ENCODE results near the gene EML6. TPM values are rescaled to one million over a fixed set of nuclear protein-coding genes. Genes with fewer than 3 reads are reported as not detected.

Gene EML6
- total RNA-seq, 2 experiments from 2014 or later = 1.2 to 1.7 TPM

GRCh38 chr2:54805255-54805654 lies 81.8 kb downstream of the EML6 start:
- Mint-ChIP-seq H3K4me1 (ENCODE audit: low read depth) (no peaks in the 10 kb centered on the region), H3K27me3 (peaks cover 9% of the 10 kb centered on the region), H3K27ac (no peak overlapping the region), H3K36me3 (ENCODE audit: low read depth) (no peaks in the 10 kb centered on the region), H3K9me3 (no peaks in the 10 kb centered on the region), H3K4me3 (no peak overlapping the region)
- TF ChIP-seq CTCF (IDR thresholded peaks at IDR 0.05) = no peak
- DNase-seq (no peak), ATAC-seq (no peak)
- CTCF ChIA-PET = interaction anchor here (1.6 to 1.7 kb wide), 2 partner anchors 34 to 82 kb away, joined by 4 read pairs; partner anchors contain the start of gene EML6
- POLR2A ChIA-PET = no interaction called here
- intact Hi-C loops (cut with micrococcal nuclease) = no loop called here

GRCh38 chr2:54806975-54807374 lies 83.5 kb downstream of the EML6 start:
- DNase-seq (no peak), ATAC-seq (no peak)
- Mint-ChIP-seq H3K36me3 (ENCODE audit: low read depth) (no peaks in the 10 kb centered on the region), H3K27me3 (peaks cover 6% of the 10 kb centered on the region), H3K4me3 (no peak overlapping the region), H3K9me3 (no peaks in the 10 kb centered on the region), H3K27ac (no peak overlapping the region), H3K4me1 (ENCODE audit: low read depth) (no peaks in the 10 kb centered on the region)
- ChIA-PET POLR2A (no interaction called here), CTCF (interaction anchor here (1.7 kb wide), 1 partner anchor 32 kb away, joined by 4 read pairs; no protein-coding TSS in a partner anchor)
- intact Hi-C loops (cut with micrococcal nuclease) = no loop called here
- TF ChIP-seq CTCF (IDR thresholded peaks at IDR 0.05) = no peak

- POLR2A ChIA-PET = no interaction called here
- peaks cover 6% of the 10 kb centered on the region for H3K27me3 Mint-ChIP-seq
- intact Hi-C loops (cut with micrococcal nuclease) = no loop called here
Observed at GRCh38 chr2:54808661-54809060, 85.2 kb downstream of the EML6 start.

GRCh38 chr2:54809819-54810218 lies 86.4 kb downstream of the EML6 start:
- DNase-seq = no peak
- no peak for ATAC-seq
- ChIA-PET CTCF (no interaction called here), POLR2A (no interaction called here)
- no peak overlapping the region for H3K4me3 Mint-ChIP-seq
- H3K36me3 Mint-ChIP-seq (ENCODE audit: low read depth) = no peaks in the 10 kb centered on the region
- H3K27me3 Mint-ChIP-seq = peaks cover 6% of the 10 kb centered on the region
- H3K27ac Mint-ChIP-seq = no peak overlapping the region
- no peak for TF ChIP-seq CTCF (IDR thresholded peaks at IDR 0.05)
- no peaks in the 10 kb centered on the region for H3K9me3 Mint-ChIP-seq
- no peaks in the 10 kb centered on the region for H3K4me1 Mint-ChIP-seq (ENCODE audit: low read depth)
- intact Hi-C loops (cut with micrococcal nuclease) = no loop called here

More at GRCh38 chr2:54808661-54809060, 85.2 kb downstream of the EML6 start:
- H3K9me3 Mint-ChIP-seq = no peaks in the 10 kb centered on the region
- DNase-seq = no peak
- ATAC-seq = no peak
- CTCF ChIA-PET = no interaction called here
- no peak for TF ChIP-seq CTCF (IDR thresholded peaks at IDR 0.05)
- no peak overlapping the region for H3K4me3 Mint-ChIP-seq
- H3K4me1 Mint-ChIP-seq (ENCODE audit: low read depth) = no peaks in the 10 kb centered on the region
- H3K27ac Mint-ChIP-seq = no peak overlapping the region
- H3K36me3 Mint-ChIP-seq (ENCODE audit: low read depth) = no peaks in the 10 kb centered on the region

- ATAC-seq = no peak
- Mint-ChIP-seq H3K9me3 (no peaks in the 10 kb centered on the region), H3K4me1 (ENCODE audit: low read depth) (no peaks in the 10 kb centered on the region), H3K4me3 (no peak overlapping the region), H3K36me3 (ENCODE audit: low read depth) (no peaks in the 10 kb centered on the region), H3K27me3 (peaks cover 6% of the 10 kb centered on the region), H3K27ac (no peak overlapping the region)
- CTCF ChIA-PET = no interaction called here
- intact Hi-C loops (cut with micrococcal nuclease) = no loop called here
- no peak for TF ChIP-seq CTCF (IDR thresholded peaks at IDR 0.05)
- POLR2A ChIA-PET = interaction anchor here (0.7 kb wide), 1 partner anchor 93 kb away, joined by 3 read pairs; no protein-coding TSS in a partner anchor
- DNase-seq = no peak
Observed at GRCh38 chr2:54810246-54810645, 86.8 kb downstream of the EML6 start.

Measured in activated CD8-positive, alpha-beta T cell treated with anti-CD3 and anti-CD28 coated beads for 36 hours (primary cell).